ENCODE results near the gene CLDN4. TPM values are rescaled to one million over a fixed set of nuclear protein-coding genes. Genes with fewer than 3 reads are reported as not detected.
"Not testable (repeated sequence)": the region's sequence is repeated elsewhere in the genome, so short reads cannot be mapped to it uniquely, and the experiment has no call there.

The CLDN4 gene
- polyA plus RNA-seq (ENCODE audit: insufficient read length in 3 of 3), result 10 to 100 TPM; 68.7 to 91.4 (median 76.4) TPM

- DNase-seq (ENCODE audit: low read depth in 3 of 3, low spot score in 2 of 3), result no peak
Observed at GRCh38 chr7:73830681-73831583, at the start of gene CLDN4. CLDN4 (plus strand) TSS chr7:73830996; CDS start chr7:73831202, 206 bp downstream.

GRCh38 chr7:73786588-73786987 lies 44.2 kb upstream of the CLDN4 start:
- DNase-seq (ENCODE audit: low read depth in 3 of 3, low spot score in 2 of 3), result no peak

GRCh38 chr7:73787786-73788048 lies 43.1 kb upstream of the CLDN4 start:
- not testable (repeated sequence) for DNase-seq (ENCODE audit: low read depth in 3 of 3, low spot score in 2 of 3)

GRCh38 chr7:73789051-73789450 lies 41.7 kb upstream of the CLDN4 start:
- no peak for DNase-seq (ENCODE audit: low read depth in 3 of 3, low spot score in 2 of 3)

GRCh38 chr7:73791170-73791690 lies 39.6 kb upstream of the CLDN4 start:
- DNase-seq (ENCODE audit: low read depth in 3 of 3, low spot score in 2 of 3), result not testable (repeated sequence)

GRCh38 chr7:73795188-73795587 lies 35.6 kb upstream of the CLDN4 start:
- DNase-seq (ENCODE audit: low read depth in 3 of 3, low spot score in 2 of 3), result not testable (repeated sequence)

GRCh38 chr7:73796656-73797055 lies 34.1 kb upstream of the CLDN4 start:
- not testable (repeated sequence) for DNase-seq (ENCODE audit: low read depth in 3 of 3, low spot score in 2 of 3)

GRCh38 chr7:73797176-73797575 lies 33.6 kb upstream of the CLDN4 start:
- DNase-seq (ENCODE audit: low read depth in 3 of 3, low spot score in 2 of 3), result not testable (repeated sequence)

GRCh38 chr7:73799282-73800141 lies 31.3 kb upstream of the CLDN4 start:
- DNase-seq (ENCODE audit: low read depth in 3 of 3, low spot score in 2 of 3), result no peak

GRCh38 chr7:73801577-73801976 lies 29.2 kb upstream of the CLDN4 start:
- DNase-seq (ENCODE audit: low read depth in 3 of 3, low spot score in 2 of 3), result no peak

GRCh38 chr7:73802459-73802858 lies 28.3 kb upstream of the CLDN4 start:
- no peak for DNase-seq (ENCODE audit: low read depth in 3 of 3, low spot score in 2 of 3)

GRCh38 chr7:73809467-73809951 lies 21.3 kb upstream of the CLDN4 start:
- no peak for DNase-seq (ENCODE audit: low read depth in 3 of 3, low spot score in 2 of 3)

GRCh38 chr7:73810998-73811360 lies 19.8 kb upstream of the CLDN4 start:
- no peak for DNase-seq (ENCODE audit: low read depth in 3 of 3, low spot score in 2 of 3)

GRCh38 chr7:73811760-73812168 lies 19.0 kb upstream of the CLDN4 start:
- no peak for DNase-seq (ENCODE audit: low read depth in 3 of 3, low spot score in 2 of 3)

GRCh38 chr7:73812996-73813395 lies 17.8 kb upstream of the CLDN4 start:
- DNase-seq (ENCODE audit: low read depth in 3 of 3, low spot score in 2 of 3), result no peak

- DNase-seq (ENCODE audit: low read depth in 3 of 3, low spot score in 2 of 3), result no peak
Observed at GRCh38 chr7:73815436-73815835, 15.4 kb upstream of the CLDN4 start.

GRCh38 chr7:73817121-73817520 lies 13.7 kb upstream of the CLDN4 start:
- no peak for DNase-seq (ENCODE audit: low read depth in 3 of 3, low spot score in 2 of 3)

GRCh38 chr7:73820013-73820412 lies 10.8 kb upstream of the CLDN4 start:
- no peak for DNase-seq (ENCODE audit: low read depth in 3 of 3, low spot score in 2 of 3)

GRCh38 chr7:73821597-73822285 lies 9.1 kb upstream of the CLDN4 start:
- DNase-seq (ENCODE audit: low read depth in 3 of 3, low spot score in 2 of 3), result not testable (repeated sequence)

GRCh38 chr7:73822319-73823173 lies 8.2 kb upstream of the CLDN4 start:
- no peak for DNase-seq (ENCODE audit: low read depth in 3 of 3, low spot score in 2 of 3)

All from right renal cortex interstitium (tissue), 3 donors.